Measurements from ENCODE around the gene RAP1GAP. TPM values are rescaled to one million over a fixed set of nuclear protein-coding genes. Genes with fewer than 3 reads are reported as not detected.
A peak's percentile ranks its signal among the peaks of the same experiment; 100 is the strongest.

The RAP1GAP gene
- total and polyA plus RNA-seq, 9 of the 15 experiments (the other 6 are each of a cell fraction or from before 2014, with no cell fraction given): 0.29 to 30.2 (median 19.2) TPM

DNA sequence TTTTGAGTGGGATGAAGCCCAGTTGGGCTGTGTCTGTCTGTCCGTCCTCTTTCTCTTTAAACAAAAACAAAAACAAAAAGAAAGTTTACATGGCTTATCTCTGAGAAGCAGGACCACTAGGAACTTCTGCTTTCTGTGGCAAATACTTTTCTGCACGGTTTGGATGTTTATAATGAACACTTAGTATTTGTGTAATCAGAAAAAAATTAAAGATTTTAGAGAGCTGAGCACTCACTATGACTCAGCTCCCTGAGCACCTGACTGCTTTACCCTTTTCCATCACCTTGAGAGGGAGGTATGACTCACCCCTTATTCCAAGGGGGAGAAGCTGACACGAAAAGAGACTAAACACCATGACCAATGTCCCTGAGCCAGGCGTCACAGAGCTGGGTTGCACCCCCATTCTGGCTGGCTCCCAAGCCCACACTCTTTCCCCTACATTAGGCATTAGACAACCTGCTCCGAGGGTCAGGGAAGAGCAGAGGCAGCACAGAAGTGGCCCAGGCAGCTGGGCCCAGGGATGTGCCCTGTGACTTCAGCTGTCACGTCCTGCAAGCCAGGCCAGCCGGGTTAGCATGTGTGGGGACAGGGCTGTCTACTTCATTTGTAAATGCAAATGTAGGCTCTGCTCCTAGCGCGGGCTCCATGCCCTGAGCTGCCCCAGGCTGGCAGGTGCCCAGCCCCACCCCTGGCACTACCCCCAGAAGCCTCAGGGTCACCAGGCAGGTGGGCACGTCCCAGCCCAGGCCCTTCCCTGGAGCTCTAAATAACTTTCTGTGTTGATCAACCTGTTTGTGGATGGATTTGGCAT is 30.4 kb downstream of the RAP1GAP start (continued):
- TF ChIP-seq RHOXF2B (CRISPR knock-in tag; conservative IDR thresholded peaks at IDR 0.05): 0 out of 2 replicates have a peak, but pooled peaks have one; percentile 26
- TF ChIP-seq, protein P1, sequence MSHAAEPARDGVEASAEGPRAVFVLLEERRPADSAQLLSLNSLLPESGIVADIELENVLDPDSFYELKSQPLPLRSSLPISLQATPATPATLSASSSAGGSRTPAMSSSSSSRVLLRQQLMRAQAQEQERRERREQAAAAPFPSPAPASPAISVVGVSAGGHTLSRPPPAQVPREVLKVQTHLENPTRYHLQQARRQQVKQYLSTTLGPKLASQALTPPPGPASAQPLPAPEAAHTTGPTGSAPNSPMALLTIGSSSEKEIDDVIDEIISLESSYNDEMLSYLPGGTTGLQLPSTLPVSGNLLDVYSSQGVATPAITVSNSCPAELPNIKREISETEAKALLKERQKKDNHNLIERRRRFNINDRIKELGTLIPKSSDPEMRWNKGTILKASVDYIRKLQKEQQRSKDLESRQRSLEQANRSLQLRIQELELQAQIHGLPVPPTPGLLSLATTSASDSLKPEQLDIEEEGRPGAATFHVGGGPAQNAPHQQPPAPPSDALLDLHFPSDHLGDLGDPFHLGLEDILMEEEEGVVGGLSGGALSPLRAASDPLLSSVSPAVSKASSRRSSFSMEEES (CRISPR knock-in tag; IDR thresholded peaks at IDR 0.05): no peak
- TF ChIP-seq ZNF785 (CRISPR knock-in tag; IDR thresholded peaks at IDR 0.05): no peak
- peak; percentile 98 for TF ChIP-seq SOX6 (IDR thresholded peaks at IDR 0.05)
- TF ChIP-seq CHD4 (IDR thresholded peaks at IDR 0.05; ENCODE audit: insufficient read depth, insufficient replicate concordance, low read depth, low read length, poor library complexity, severe bottlenecking): no peak
- TF ChIP-seq, protein P2, sequence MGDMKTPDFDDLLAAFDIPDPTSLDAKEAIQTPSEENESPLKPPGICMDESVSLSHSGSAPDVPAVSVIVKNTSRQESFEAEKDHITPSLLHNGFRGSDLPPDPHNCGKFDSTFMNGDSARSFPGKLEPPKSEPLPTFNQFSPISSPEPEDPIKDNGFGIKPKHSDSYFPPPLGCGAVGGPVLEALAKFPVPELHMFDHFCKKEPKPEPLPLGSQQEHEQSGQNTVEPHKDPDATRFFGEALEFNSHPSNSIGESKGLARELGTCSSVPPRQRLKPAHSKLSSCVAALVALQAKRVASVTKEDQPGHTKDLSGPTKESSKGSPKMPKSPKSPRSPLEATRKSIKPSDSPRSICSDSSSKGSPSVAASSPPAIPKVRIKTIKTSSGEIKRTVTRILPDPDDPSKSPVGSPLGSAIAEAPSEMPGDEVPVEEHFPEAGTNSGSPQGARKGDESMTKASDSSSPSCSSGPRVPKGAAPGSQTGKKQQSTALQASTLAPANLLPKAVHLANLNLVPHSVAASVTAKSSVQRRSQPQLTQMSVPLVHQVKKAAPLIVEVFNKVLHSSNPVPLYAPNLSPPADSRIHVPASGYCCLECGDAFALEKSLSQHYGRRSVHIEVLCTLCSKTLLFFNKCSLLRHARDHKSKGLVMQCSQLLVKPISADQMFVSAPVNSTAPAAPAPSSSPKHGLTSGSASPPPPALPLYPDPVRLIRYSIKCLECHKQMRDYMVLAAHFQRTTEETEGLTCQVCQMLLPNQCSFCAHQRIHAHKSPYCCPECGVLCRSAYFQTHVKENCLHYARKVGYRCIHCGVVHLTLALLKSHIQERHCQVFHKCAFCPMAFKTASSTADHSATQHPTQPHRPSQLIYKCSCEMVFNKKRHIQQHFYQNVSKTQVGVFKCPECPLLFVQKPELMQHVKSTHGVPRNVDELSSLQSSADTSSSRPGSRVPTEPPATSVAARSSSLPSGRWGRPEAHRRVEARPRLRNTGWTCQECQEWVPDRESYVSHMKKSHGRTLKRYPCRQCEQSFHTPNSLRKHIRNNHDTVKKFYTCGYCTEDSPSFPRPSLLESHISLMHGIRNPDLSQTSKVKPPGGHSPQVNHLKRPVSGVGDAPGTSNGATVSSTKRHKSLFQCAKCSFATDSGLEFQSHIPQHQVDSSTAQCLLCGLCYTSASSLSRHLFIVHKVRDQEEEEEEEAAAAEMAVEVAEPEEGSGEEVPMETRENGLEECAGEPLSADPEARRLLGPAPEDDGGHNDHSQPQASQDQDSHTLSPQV (IDR thresholded peaks at IDR 0.05): peak; percentile 85
- TF ChIP-seq PHF8 (IDR thresholded peaks at IDR 0.05; ENCODE audit: borderline replicate concordance, low read length): 0 out of 2 replicates have a peak, but pooled peaks have one; percentile 1
- peak; percentile 75; the same call in 1 of the 2 replicates for TF ChIP-seq ZNF263 (CRISPR knock-in tag; IDR thresholded peaks at IDR 0.05; ENCODE audit: borderline replicate concordance)
- TF ChIP-seq SMARCA4 (IDR thresholded peaks at IDR 0.05): peak; percentile 96
- no peak for TF ChIP-seq HNRNPH1 (optimal IDR thresholded peaks at IDR 0.05; ENCODE audit: low read depth, low read length)
- peak; percentile 89 for TF ChIP-seq ATF7 (IDR thresholded peaks at IDR 0.05)

All from K562 (cell line).